ENCODE results near the gene CAPN7.

DNA sequence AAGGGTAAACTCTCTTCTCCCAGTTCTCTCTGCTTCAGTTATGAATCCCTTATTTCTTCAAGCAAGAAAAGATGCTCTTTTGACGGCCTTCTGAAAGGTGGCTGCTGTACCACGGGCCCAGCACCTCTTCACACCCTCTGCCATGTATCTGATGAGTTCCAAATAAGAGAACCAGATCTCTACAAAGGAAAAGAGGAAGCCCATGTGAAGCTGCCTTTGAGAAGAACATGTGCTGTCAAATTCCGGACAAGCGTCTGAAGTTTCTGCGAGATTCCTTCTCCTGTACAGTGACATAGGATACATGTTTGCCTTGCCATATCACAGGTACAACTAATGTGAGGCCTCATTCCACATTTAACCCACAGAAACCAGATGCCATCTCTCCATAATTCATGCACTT lies 67.2 kb downstream of the CAPN7 start:
- TF ChIP-seq EZH2 (IDR thresholded peaks at IDR 0.05) (no peak), POLR2AphosphoS5 (IDR thresholded peaks at IDR 0.05; ENCODE audit: borderline replicate concordance, low read depth, low read length) (no peak)
